CD4-positive, alpha-beta T cell treated with Interferon gamma for 1 hour (primary cell): ENCODE data around the gene ASB3.

Experiments used
- DNase-seq: peaks from one replicate; pipeline ENCODE4 v3.0.0-alpha.2; 2020

The ASB3 gene

DNA sequence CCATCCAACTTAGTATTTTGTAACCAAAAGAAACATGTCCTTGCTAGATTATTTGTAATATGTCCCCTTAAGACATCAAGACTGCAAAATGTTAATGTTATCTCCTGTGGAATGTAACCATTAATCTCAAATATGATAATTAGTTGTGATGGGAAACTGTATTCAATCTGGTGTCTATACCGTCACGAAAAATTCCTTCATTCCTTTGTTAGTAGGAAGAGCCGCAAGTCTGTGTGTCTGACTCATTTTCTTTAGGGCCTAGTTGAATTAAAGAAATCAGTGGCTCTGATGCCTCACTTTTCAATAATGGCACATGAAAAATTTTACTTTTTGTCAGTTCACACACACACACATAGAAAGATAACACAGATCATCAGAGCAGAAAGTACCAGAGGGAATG is 146.3 kb downstream of the ASB3 start:
- DNase-seq, result no peak

DNA sequence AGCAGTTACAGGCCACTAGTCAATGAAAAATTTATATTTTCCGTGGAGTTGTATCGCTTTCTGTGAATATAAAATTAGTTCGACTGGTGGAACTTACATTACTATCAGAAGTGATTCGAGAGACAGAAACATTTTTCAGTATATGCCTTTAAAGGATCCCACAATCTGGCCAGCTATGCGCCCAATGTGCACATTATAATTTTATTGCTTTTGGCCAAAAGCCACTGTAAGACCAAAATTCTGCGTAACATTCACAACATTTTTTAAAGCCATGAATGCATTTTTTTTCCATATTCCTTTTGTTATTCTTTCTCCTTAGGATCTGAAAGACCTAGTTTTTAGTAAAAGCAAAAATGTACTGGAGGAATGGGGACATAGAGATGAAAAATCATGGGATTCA is 150.2 kb downstream of the ASB3 start:
- no peak for DNase-seq

DNA sequence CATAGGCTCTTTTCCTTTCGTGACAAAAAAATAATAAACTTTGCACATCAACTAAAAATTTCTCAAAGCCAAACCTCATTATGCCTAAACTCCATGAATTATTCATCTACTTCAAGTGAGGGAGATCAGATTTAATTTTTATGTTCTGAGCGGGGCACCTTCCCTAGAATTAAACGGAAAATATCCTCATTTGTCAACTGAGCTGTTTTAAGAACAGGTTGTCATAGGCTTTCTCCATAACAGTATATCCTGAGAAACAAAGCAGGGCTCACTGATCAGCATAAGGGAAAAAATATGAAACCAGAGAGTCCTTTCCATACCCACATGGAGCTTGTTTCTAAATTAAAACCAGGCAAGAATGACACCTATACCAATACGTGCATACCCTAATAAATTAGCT is 150.6 kb downstream of the ASB3 start:
- no peak for DNase-seq

DNA sequence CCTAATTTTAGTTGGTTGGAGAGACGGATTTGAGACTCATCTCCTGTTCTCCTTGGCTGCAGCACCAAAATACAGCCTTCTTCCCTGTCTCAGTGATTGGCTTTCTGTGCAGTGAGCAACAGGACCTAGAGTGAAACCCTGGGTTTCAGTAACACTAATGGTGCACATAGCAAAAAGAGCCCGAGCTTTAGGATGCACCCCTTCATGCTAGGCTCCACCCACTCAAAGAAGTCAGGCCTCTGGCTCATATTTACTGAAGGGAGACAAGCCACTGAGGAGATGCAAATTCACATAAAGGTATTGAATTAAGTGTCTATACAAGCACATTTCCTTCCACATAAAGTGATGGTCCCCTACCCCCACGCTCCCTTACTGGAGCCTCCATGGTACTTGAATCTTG is 151.1 kb downstream of the ASB3 start:
- DNase-seq, result no peak

DNA sequence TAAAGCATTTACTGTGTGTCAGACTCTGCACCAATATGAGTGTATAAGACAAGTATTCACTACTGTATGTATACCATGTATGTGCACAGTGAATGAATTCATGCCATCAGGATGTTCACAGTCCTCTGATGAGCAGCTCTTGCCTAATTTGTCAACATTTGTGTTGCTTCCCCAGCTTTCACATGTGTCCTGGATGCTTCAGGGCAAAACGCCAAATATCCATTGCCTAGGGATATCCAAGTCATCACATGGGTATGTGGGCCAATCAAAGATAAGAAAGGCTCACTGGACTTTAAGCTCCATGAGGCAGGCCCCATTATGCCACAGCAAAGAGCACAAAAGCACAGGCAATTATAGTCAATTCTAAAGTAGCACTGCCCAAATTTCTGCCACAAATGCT is 153.3 kb downstream of the ASB3 start:
- no peak for DNase-seq

DNA sequence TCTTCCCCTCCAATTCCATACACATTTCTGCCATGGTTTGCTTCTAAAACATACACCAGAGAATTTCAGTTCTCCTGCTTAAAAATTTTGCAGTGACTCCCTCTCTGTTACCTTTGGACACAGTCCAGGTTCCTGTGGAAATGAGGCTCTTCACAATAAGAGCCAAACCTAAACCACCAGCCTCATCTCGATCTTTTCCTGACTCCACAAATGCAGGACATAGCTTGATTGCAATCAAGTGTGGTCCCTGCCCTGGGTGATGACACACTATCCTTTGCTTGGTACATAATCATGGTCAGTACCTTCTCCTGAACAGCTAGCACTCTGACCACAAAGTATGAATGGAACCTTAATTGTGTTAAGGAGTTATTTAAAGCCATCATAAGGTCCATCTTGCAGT is 154.0 kb downstream of the ASB3 start:
- DNase-seq, result no peak

DNA sequence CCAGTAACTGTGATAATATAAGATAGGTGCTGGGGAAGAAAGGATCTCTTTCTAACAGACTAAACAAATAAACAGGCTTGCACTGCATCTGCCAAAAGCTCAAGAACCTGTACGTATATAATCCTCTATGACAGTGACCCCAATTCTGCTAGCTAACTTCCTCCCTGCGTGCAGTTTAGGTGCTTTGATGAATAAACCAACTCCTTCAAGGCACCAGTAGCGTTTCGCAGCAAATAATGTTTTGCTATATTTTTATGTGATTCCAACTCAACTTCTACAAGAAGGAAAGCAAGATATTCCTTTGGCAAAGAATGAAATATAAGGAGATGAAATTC is 154.7 kb downstream of the ASB3 start:
- DNase-seq, result no peak

DNA sequence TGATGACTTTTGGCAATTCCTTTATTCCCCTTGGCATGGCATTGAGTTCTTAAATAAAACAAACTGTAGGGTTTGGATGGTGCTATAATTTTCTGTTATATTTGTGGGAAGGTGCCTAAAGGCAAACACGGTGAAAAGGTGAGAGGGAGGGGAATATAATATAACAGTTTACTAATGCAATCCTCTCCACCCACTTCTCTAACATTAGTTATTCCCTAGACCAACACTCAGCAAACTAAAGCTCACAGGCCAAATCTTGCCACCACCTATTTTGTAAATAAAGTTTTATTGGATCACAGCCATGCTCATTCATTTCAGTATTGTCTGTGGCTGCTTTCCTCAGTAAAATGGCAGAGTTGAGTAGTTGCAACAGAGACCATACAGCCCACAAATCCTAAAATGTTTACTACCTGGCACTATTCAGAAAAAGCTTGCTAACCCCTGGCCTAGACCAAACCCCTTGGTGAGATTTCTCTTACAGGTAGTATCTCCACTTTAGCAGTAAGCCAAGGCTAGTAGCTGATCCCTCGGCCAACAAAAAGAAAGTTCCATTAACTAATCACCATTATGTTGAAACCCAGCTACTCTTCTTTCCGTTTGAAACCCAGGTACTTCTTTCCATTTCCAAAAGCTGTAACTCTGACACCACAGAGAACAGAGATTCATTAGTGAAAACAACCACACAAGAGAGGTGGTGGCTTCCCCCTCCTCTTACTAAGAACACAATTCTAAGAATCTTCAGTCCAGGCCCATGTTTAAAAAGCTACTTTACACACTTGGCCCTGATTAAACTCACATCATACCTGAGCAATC is 155.2 kb downstream of the ASB3 start:
- no peak for DNase-seq

DNA sequence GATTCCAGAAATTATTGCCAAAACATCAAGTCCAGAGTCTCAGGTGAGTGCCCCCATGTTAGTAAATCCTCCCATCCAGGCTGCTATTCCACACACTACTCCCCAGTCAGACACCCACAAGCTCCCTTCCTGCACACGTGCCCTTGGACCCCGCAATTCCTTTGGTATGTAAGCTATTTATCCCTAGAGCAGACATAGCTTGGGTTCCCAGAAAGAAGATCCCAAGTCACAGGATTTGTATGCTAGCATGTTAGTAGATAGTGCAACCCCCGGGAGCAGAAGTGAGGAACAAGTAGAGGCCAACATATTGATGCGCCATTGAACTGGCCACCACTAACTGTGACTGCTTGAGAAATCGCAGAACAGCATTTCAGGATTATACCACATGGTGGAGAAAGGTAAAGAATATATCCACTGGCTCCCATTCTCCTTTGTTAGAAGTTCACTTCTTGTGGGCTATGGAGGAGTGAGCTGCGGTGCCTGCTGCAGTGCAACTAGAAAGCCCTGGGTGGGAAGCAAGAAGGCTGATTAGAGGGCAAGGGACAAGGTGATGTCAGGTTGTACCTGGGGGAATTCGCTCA is 156.6 kb downstream of the ASB3 start:
- no peak for DNase-seq

DNA sequence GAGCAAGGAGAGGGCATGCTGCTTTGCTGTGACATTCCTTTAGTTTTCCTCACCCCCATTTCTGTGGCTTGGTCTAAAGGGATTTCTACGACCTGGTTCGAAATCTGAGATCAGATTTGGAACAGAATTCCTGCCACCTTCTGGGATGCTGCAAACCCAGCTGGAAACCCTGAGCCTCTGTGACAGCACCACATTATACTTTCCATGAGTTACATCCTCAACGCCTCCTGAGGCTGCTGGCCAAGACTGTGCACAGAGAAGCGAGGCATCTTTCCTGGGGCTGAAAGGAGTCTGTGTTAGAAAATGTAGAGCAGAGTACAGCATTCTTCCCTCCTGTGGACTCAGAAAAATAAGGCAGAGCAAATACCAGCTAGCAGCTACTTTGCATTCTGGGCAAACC is 157.3 kb downstream of the ASB3 start:
- no peak for DNase-seq

DNA sequence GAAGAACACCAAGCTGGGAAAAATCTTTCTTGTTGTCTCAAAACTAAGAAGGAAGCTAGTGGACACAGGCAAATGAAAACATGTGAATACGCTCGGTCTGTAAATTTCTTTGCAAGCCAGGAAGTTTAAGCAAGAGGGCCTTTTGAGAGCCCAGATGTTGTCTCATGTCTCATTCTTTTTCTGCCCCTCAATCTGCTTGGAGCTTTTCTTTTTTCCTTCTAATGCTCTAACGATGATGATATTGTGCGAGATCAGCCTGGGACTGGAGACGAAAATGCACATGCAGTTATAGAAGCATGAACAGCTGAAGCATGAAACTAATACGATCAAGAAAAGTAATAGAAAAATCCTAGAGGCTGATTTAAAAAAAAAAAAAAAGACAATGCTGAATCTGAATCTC is 157.8 kb downstream of the ASB3 start:
- no peak for DNase-seq

DNA sequence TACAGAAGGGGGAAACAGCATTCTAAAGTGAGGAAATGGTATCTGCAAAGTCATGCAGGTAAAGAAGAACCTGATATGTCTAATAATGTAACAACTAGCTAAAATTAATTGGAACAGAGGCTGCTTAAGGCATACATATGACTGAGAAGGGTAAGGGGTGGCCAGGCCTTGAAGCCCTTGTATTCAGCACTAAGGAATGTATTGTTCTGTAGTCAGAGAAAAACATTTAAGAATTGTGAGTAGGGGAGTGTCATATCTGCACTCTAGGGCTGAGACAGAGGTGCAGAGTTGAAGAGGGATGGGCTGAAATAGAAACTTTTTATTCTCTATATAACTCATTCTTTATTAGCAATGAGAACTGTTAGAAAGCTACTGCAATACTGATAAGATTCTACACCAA is 164.6 kb downstream of the ASB3 start:
- DNase-seq, result no peak

DNA sequence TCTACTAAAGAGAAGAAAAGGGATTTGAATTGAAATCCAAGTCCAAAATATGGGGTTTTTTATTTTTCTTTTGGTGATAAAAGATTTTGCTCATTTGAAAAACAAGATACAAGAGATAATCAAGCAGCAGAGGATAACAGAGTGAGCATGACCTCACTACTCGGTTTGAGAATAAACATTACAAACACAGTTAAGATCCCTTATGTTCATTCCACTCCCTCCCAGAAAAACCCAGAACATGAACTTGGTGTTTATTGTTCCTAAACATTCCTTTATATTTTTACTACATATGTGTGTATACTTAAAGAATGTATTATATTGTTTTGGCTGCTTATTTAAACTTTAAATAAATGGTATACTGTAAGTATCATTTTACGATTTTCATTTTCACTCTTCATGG is 165.8 kb downstream of the ASB3 start:
- DNase-seq, result no peak
